GM19240 (cell line): Measurements from ENCODE around the gene CMKLR1.

Experiments used
- DNase-seq: peaks from one replicate; pipeline ENCODE4 v3.0.0; 2011; ENCODE audit warnings: low spot score; ENCODE audit not compliant: insufficient read length

The CMKLR1 gene

DNA sequence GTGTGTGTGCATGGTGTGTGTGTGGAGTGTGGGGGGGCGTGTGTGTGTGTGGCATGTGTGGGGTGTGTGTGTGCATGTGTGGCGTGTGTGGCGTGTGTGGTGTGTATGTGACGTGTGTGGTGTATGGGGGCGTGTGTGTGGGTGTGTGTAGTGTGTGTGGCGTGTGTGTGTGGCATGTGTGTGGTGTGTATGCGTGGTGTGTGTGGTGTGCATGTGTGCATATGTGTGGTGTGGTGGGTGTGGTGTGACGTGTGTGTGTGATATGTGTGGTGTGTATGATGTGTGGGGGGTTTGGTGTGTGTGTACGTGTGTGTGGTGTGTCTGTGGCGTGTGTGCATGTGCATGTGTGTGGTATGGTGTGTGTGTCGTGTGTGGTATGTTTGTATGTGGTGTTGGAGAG is 24.1 kb upstream of the CMKLR1 start:
- DNase-seq = no peak

DNA sequence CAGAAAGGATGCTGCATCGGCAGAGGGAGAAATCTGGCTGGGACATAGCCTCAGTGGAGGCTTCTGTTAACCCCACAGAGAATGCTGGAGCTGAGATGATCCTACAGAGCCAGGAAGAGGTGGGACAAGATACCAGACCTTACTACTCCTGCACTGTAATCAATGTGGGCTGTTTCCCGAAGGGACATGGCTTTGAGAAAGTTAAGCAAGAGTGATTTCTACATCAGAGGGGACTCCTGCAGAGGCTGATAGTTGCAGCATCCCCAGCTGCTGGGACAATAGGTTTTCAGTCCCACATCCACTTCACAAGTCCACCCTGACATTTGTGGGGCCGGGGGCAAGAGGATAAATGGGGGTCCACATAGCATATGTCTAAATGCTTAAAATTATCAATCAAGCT is 22.5 kb upstream of the CMKLR1 start:
- DNase-seq = no peak

DNA sequence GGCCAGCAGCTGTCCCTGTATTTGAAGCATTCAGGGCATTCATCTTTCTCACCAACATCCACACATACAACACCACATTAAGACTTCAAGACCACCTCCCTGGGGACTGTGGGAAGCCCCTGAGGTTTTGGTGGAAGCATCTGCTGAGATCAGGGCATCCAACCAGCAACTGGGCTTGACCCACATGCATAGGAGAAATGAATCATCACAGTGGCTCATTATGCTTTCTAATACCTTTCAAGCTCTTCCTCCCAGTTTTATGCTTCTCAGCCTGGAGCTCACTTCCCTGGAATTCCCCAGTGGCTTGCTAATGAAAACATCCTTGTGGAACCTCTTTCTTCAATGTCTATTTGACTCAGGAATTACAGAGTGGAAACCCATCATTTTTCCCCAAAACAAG is 21.4 kb upstream of the CMKLR1 start:
- DNase-seq = no peak

GRCh38 chr12:108360057-108360456 is 20.9 kb upstream of the CMKLR1 start:
- DNase-seq = no peak

GRCh38 chr12:108358580-108358965 is 19.5 kb upstream of the CMKLR1 start:
- DNase-seq = no peak

DNA sequence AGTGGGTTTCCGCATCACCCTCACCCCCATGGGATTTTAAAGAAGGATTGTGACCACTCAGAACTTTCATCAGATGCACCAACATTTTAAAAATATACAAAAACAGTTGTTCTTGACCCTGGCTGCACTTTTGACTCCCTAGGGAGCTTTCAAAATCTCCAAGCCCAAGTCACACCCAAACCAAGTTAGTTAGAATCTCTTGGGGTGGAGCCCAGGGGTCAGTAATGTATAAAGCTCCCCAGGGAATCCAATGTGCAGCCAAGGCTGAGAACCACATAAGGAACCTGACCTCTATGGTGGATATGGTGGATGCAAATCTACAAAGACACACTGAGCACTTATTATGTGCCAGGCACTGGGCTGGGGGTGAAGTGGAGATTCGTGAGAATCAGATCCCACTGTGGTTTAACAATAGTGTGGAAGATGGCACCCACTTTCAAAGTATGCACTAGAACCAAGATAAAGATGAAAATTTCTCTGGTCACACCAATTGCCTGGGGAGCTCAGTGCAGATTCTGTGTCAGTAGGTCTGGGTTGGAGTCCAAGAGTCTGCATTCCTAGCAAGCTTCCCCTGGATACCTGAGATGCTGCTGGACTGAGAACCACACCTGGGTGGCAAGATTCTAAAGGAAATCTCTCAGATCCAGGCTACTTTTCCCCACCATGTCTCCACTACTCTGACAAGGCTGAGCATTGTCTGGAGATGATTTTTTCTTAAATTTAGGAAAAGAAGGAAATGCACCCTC is 18.9 kb upstream of the CMKLR1 start:
- DNase-seq = no peak

- DNase-seq = no peak
These were observed 18.0 kb upstream of the CMKLR1 start for GRCh38 chr12:108356835-108357806.

DNA sequence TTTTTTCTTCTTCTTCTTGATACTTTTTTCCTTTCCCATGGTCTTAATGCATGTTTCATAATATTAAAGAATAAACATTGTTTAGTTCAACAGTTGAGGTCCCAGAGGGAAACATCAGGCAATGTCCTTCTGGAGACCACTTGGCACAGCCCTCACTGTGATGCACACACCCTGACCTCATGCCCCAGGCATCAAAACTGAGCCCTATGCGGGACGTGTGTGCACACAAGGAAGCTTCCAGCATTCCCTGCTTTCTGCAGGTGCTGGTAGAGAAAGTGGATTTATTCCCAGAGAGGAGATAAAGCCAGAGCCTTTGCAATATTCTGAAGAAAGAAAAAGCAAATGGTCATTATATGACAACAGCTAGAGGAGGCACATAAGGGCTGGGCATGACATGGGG is 16.0 kb upstream of the CMKLR1 start:
- no peak for DNase-seq

- no peak for DNase-seq
These were observed 13.5 kb upstream of the CMKLR1 start for GRCh38 chr12:108352591-108352990.

GRCh38 chr12:108350511-108350910 is 11.4 kb upstream of the CMKLR1 start:
- no peak for DNase-seq

DNA sequence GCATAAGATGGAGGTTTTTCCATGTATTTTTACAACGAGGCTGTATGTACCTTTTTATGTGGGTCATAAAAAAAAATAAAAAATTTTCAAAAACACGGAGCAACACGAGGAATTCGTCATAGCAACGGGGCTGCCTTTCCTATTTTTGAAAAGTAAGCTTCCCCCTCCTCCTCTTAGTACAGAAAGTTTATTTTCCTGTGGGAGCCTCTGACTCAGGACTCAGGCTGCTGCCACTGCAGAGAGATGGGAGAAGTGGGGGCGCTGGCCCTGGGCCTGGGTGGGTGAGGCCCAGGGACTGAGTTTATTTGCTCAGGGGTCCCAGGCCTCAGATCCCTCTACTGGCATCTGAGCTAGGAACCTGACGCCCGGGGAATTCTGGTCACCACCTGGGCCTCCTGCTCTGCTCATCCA is 10.2 kb upstream of the CMKLR1 start:
- DNase-seq = no peak

- DNase-seq = no peak
These were observed 9.7 kb upstream of the CMKLR1 start for GRCh38 chr12:108348842-108349241.

GRCh38 chr12:108346727-108347710 is 7.9 kb upstream of the CMKLR1 start:
- no peak for DNase-seq

GRCh38 chr12:108345716-108346633 is 6.9 kb upstream of the CMKLR1 start:
- no peak for DNase-seq

GRCh38 chr12:108342985-108343384 is 3.9 kb upstream of the CMKLR1 start:
- DNase-seq = no peak

- no peak for DNase-seq
These were observed 3.0 kb upstream of the CMKLR1 start for GRCh38 chr12:108341854-108342847.

- DNase-seq = no peak
These were observed 2.2 kb upstream of the CMKLR1 start for GRCh38 chr12:108341356-108341755.

GRCh38 chr12:108340037-108340436 is 926 bp upstream of the CMKLR1 start:
- DNase-seq = no peak
